Measurements from ENCODE around the gene PIK3AP1.

PIK3AP1 gene

GRCh38 chr10:96608262-96608661 is 112.1 kb downstream of the PIK3AP1 start:
- DNase-seq = no peak

- DNase-seq = no peak
Observed at GRCh38 chr10:96606946-96607345, 113.4 kb downstream of the PIK3AP1 start.

DNA sequence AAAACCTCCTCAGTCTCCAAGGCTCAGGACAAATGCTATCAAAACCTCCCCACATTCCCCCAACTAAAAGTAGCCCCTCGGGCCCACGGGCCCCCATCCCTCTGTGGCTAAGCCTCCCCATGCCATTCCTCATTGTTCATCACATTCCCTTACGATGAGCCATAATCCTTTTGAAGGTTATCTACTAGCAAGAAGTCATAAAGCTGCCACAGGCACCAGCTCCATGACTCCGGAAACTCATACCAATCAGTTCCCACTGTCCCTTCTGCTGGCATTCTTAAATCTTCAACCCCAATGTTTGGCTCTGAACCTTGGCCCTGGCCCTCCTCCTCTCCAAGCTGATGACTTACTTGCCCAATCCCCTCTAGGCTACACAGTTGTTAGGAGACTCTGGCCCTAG is 114.1 kb downstream of the PIK3AP1 start:
- DNase-seq = no peak

GRCh38 chr10:96600337-96600736 is 120.0 kb downstream of the PIK3AP1 start:
- DNase-seq = no peak

GRCh38 chr10:96598846-96599245 is 121.5 kb downstream of the PIK3AP1 start:
- DNase-seq = no peak

DNA sequence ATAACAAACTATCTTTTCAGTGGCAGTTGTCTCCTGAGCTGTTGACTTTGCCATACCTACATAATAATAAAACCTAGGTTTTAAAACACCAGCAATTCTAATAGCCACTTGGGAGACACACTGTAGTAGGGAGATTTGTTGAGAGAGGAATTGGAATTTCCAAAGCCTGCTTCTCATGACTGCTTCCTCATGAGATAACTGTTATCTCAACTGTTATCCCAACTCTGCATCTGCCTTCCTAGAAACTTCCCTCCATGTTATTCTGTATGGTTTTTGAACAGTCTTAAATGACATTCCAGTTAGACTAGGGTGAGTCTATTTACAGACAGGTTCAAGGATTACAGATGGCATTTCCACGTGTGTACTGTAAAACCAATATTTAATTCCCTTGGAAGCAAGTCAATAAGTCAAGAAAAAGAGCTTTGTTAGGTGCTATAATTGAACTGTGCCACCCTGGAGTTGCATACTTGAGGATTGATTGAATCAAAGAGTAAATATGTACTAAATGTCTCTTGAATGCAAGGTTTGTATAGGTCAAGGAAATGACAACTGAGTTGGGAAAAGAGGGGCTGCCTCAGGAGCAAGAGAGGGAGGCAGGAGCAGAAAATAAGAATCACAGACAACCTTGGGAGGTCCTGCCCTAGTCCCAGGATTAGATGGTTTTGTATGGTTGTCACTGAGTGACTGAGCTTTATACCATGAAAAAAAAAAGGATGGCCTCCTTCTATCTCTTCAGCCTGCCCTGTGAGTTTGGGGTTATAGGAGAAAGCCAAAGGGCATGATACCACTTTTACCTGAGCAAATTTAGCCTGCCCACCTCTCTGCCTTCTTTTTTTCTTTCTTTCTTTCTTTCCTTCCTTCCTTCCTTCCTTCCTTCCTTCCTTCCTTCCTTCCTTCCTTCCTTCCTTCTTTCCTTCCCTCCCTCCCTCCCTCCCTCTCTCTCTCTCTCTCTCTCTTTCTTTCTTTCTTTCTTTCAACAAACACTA is 123.6 kb downstream of the PIK3AP1 start:
- DNase-seq = no peak

DNA sequence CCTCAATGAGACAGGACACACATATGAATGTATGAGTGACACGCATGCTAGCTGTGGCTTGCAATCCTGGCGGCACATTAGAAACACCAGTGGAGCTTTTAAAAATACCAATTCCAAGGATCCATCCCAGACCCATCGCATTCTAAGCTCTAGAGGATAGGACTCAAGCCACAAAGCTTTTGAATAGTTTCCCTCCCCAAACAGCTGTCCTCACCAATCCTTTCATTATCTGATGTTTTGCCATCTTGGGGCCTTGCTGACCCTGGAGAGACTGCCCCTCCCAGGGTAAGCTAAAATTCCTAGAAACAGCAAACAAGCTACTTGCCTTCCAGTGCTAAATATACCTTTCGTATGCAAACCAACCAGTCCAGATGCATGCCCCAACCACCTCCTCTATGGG is 124.6 kb downstream of the PIK3AP1 start:
- no peak for DNase-seq

DNA sequence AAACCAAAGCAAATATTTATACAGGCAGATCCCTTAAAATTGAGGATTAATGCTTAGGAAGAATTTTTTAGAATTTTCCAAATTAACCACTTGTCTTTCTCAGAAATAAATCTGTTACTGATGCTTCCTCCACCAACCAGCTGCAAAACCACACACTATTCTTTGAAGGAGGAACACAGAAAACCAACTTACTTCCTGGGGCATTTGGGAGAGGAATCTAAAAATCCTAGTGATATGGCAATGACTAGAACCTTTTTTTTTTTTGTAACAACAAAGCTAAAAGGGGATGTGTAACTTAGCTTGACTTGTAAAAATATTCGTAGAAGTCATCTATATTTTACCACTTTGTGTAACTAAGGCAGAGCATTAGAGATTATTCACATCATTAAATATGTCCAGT is 128.4 kb downstream of the PIK3AP1 start:
- no peak for DNase-seq

- DNase-seq = no peak
Observed at GRCh38 chr10:96588616-96589419, 131.5 kb downstream of the PIK3AP1 start.

DNA sequence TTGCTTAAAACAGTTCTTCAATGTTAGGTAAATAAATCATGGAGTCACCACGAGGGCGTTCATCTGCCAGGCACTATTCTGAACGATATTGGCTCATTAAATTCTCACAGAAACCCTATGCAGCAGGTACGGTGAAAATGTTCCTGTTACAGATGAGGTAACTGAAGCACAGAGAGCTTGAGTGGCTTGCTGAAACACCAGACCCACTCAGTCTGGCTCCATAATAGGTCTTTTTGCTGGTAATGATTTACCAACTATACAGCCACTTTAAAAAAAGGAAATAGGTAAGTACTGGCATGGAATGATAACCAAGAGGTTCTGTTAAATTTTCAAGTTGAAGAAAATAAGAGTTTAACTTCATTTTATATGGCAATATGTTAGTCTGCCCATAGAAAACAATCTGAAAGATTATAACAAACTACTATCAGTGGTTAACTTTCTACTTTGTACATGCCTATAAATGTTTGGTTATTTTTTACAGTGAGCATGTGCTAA is 132.2 kb downstream of the PIK3AP1 start:
- DNase-seq = peak; percentile 24

GRCh38 chr10:96587264-96588059 is 132.9 kb downstream of the PIK3AP1 start:
- DNase-seq = peak; percentile 61

- DNase-seq = peak; percentile 86
Observed at GRCh38 chr10:96586419-96587263, 133.7 kb downstream of the PIK3AP1 start, which contains the start of gene TM9SF3. TSS of gene TM9SF3 (minus strand) at chr10:96587012. CDS start at chr10:96586835, 177 bp downstream.

DNA sequence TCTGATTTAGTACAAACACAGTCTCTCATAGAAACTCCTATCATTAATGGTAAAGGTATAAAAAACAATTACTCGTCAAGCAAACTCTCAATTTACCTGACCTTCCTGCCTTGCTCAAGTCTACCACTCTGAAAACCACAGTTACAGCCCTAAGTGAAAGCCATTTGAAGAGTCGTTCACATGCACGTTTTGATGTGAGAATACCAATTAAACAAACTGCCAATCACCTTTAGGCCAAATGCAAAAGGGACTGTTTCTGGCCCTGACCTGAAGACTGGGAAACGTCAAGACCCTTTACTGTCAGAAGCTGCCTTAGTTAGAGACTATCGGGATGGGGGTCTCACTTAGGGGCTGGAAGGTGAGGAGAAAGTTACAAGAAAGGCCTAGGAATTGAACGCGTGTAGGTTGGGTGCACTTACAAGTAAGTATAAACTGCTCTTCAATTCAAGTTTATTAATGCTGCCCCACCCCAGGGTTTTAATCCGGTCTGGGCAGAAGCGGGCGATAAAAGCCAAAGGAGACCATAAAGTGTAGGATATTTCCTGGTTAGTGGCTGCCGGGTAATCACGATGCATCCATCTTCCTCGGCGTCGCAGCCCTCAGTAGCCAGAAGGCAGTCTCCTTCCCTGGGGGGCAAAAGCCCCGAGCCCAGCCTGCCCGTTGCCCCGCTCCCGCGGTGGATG is 134.4 kb downstream of the PIK3AP1 start:
- DNase-seq = peak; percentile 69

GRCh38 chr10:96584474-96584873 is 135.8 kb downstream of the PIK3AP1 start:
- DNase-seq = no peak

- DNase-seq = no peak
Observed at GRCh38 chr10:96584035-96584434, 136.3 kb downstream of the PIK3AP1 start.

- DNase-seq = no peak
Observed at GRCh38 chr10:96579133-96579532, 141.2 kb downstream of the PIK3AP1 start.

DNA sequence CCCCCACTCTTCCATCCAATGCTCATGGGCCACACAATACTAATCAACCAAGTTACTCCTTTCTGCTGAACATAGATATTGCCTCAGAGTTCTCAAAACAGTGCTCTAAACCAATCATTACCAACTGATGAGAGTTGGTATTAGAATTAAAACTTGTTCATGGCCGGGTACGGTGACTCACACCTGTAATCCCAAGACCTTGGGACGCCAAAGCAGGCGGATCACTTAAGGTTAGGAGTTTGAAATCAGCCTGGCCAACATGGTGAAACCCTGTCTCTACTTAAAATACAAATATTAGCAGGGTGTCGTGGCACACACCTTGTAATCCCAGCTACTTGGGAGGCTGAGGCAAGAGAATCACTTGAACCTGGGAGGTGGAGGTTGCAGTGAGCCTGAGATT is 141.7 kb downstream of the PIK3AP1 start:
- DNase-seq = no peak

DNA sequence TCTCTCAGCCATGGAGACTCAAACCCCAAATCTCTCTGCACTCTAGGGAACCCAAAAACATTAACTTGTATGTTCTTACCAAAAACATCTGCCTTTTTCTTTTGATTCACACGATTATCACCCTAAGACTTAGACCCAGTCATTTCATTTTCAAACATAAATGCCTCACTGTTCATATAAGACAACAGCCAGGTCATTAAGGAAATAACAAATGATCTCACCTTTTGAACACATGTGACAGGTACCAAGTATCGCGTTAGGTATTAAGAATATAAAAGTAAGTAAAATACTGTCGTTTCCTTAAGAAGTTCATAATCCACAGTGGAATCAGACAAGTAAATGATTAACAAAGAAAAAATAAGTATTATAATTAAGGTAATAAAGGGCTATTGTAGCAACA is 142.3 kb downstream of the PIK3AP1 start:
- no peak for DNase-seq

- no peak for DNase-seq
Observed at GRCh38 chr10:96577069-96577468, 143.2 kb downstream of the PIK3AP1 start.

DNA sequence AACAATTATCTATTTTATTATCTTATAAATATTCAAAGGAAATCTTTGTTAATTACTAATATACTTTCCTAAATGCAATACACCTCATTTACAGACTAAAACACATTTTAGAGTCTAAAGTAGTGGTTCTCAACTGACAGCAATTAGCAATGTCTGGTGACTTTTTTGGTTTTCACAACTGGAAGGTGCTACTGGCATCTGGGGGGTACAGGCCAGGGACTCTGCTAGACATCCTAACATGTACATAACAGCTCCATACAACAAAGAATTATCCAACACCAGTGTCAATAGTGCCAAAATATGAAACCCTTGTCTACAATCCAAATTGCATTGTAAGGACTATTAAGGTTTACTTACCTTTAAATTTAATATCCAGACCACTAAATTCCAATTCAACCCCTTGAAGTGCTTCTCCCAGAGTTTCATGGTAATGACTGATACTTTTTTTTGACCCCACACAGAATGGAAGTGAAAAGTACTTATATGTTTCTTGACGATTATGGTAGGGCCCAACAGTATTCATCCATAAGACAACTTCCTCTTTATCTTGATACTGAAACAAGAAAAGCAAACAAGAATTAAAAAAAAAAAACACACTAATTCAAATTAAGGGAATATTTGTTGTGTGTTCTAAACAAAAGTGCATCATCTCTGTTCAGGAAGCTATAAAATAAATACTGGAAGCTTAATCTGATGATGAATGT is 143.9 kb downstream of the PIK3AP1 start:
- no peak for DNase-seq

All from hematopoietic multipotent progenitor cell treated with erythropoietin and hydrocortisone succinate and interleukin-3 and kit ligand, for 8 days (in vitro differentiated cells).